ENCODE results near the gene FBXO2.

FBXO2 gene

DNA sequence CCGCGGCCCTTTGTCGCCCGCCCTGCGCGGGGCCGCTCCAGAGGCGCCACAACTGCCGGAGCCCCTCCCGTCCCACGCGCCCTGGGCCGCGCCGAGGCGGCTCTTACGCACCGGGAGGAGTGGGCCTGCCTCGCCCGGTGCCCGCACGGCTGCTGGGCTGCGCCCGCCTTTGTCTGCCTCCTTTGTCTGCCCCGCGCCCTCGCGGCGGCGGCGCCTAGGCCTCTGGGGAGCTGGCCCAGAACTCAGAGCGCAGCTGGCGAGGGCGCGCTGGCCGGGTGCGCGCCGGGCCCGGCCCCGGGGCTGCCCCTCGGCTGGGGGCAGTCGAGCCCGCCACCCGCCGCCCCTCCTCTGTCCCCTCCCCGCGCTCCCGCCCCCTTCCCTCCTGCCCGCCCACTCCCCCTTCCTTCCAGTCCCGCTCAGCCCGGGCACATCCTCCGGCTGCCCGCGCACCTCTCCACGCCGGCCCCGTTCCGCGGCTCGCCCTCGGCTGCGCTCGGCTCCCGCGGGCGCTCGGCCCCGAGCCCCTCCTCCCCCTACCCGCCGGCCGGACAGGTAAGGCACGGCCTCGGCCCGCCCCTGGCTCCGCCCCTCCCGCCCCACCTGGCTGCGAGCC is 37.2 kb upstream of the FBXO2 start, which contains the start of gene DRAXIN:
DRAXIN (plus strand) TSS at position 409 of the 613 bp plus-strand sequence. CDS start 14,549 bp downstream, outside the sequence.
- Histone ChIP-seq H3K36me3 (ENCODE audit: insufficient read depth, low read length) (no peaks in the 10 kb centered on the region), H3K9me3 (ENCODE audit: insufficient read depth, low read depth, low read length) (no peaks in the 10 kb centered on the region), H3K9me2 (replicated peaks; ENCODE audit: low read depth, low read length) (no peaks in the 10 kb centered on the region), H4K20me1 (ENCODE audit: insufficient read depth, low read length, poor library complexity, severe bottlenecking) (no peaks in the 10 kb centered on the region), H3K79me2 (ENCODE audit: insufficient read depth, low read length) (peaks cover 72% of the 10 kb centered on the region), H3K4me2 (ENCODE audit: low read depth, low read length, poor library complexity, severe bottlenecking) (peak within 1 kb of the TSS; percentile 79), H3K27me3 (ENCODE audit: insufficient read depth, low read length, poor library complexity, severe bottlenecking) (no peaks in the 10 kb centered on the region), H3K9ac (ENCODE audit: low read depth, low read length, poor library complexity, severe bottlenecking) (peak within 1 kb of the TSS; percentile 97), H2AFZ (ENCODE audit: low read length) (peak within 1 kb of the TSS; percentile 69), H3F3A (ENCODE audit: low read depth) (no peaks in the 10 kb centered on the region; the same call in 1 of the 2 replicates), H3K4me3 (ENCODE audit: low read length, poor library complexity, severe bottlenecking) (peak within 1 kb of the TSS; percentile 77), H3K4me1 (ENCODE audit: insufficient read depth, low read length, poor library complexity, severe bottlenecking) (peaks cover 52% of the 10 kb centered on the region)
- TF ChIP-seq CTCF (conservative IDR thresholded peaks at IDR 0.05; ENCODE audit: low read length) (no peak), EZH2phosphoT487 (IDR thresholded peaks at IDR 0.05; ENCODE audit: borderline replicate concordance) (no peak)

- Histone ChIP-seq H2AFZ (ENCODE audit: low read length) (peak overlapping the region; percentile 69), H3K4me2 (ENCODE audit: low read depth, low read length, poor library complexity, severe bottlenecking) (peak overlapping the region; percentile 79)
These were observed 36.4 kb upstream of the FBXO2 start for GRCh38 chr1:11690397-11691301.

DNA sequence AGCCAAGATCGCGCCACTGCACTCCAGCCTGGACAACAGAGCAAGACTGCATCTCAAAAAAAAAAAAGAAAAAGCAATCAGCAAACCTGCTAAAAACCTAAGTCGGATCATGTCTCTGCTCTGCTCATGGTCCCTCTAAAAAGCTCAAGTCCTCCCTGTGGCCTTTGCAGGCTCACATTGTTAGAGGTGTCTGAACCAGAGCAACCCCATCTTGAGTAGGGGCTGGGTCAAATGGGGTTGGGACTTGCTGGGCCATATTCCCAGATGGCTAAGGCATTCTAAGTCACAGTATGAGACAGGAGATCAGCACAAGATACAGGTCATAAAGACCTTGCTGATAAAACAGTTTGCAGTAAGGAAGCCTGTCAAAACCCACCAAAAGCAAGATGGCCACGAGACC is 34.3 kb upstream of the FBXO2 start:
- no peak for TF ChIP-seq CTCF (conservative IDR thresholded peaks at IDR 0.05; ENCODE audit: low read length)
- H3K36me3 ChIP-seq (ENCODE audit: insufficient read depth, low read length): no peaks in the 10 kb centered on the region
- peaks cover 56% of the 10 kb centered on the region for H3K4me1 ChIP-seq (ENCODE audit: insufficient read depth, low read length, poor library complexity, severe bottlenecking)
- H3K79me2 ChIP-seq (ENCODE audit: insufficient read depth, low read length): peaks cover 82% of the 10 kb centered on the region
- H3K9ac ChIP-seq (ENCODE audit: low read depth, low read length, poor library complexity, severe bottlenecking): no peak overlapping the region
- H3K9me2 ChIP-seq (replicated peaks; ENCODE audit: low read depth, low read length): no peaks in the 10 kb centered on the region
- H3K4me3 ChIP-seq (ENCODE audit: low read length, poor library complexity, severe bottlenecking): peak overlapping the region; percentile 77
- peak overlapping the region; percentile 79 for H3K4me2 ChIP-seq (ENCODE audit: low read depth, low read length, poor library complexity, severe bottlenecking)
- no peaks in the 10 kb centered on the region for H3K27me3 ChIP-seq (ENCODE audit: insufficient read depth, low read length, poor library complexity, severe bottlenecking)
- no peaks in the 10 kb centered on the region; the same call in 1 of the 2 replicates for H3F3A ChIP-seq (ENCODE audit: low read depth)
- H4K20me1 ChIP-seq (ENCODE audit: insufficient read depth, low read length, poor library complexity, severe bottlenecking): no peaks in the 10 kb centered on the region
- H2AFZ ChIP-seq (ENCODE audit: low read length): no peak overlapping the region
- H3K9me3 ChIP-seq (ENCODE audit: insufficient read depth, low read depth, low read length): no peaks in the 10 kb centered on the region

More at GRCh38 chr1:11690397-11691301, 36.4 kb upstream of the FBXO2 start:
- H3K9ac ChIP-seq (ENCODE audit: low read depth, low read length, poor library complexity, severe bottlenecking): peak overlapping the region; percentile 97
- peaks cover 57% of the 10 kb centered on the region for H3K4me1 ChIP-seq (ENCODE audit: insufficient read depth, low read length, poor library complexity, severe bottlenecking)
- no peaks in the 10 kb centered on the region for H3K27me3 ChIP-seq (ENCODE audit: insufficient read depth, low read length, poor library complexity, severe bottlenecking)
- H3F3A ChIP-seq (ENCODE audit: low read depth): no peaks in the 10 kb centered on the region; the same call in 1 of the 2 replicates
- TF ChIP-seq CTCF (conservative IDR thresholded peaks at IDR 0.05; ENCODE audit: low read length) (0 out of 2 replicates have a peak, but pooled peaks have one; percentile 17), EZH2phosphoT487 (IDR thresholded peaks at IDR 0.05; ENCODE audit: borderline replicate concordance) (no peak)
- no peaks in the 10 kb centered on the region for H4K20me1 ChIP-seq (ENCODE audit: insufficient read depth, low read length, poor library complexity, severe bottlenecking)
- H3K9me3 ChIP-seq (ENCODE audit: insufficient read depth, low read depth, low read length): no peaks in the 10 kb centered on the region
- H3K36me3 ChIP-seq (ENCODE audit: insufficient read depth, low read length): no peaks in the 10 kb centered on the region
- peak overlapping the region; percentile 77 for H3K4me3 ChIP-seq (ENCODE audit: low read length, poor library complexity, severe bottlenecking)
- H3K9me2 ChIP-seq (replicated peaks; ENCODE audit: low read depth, low read length): no peaks in the 10 kb centered on the region
- peaks cover 79% of the 10 kb centered on the region for H3K79me2 ChIP-seq (ENCODE audit: insufficient read depth, low read length)
